Liver (tissue), 9 donors: ENCODE results near the gene PIGH. TPM values are rescaled to one million over a fixed set of nuclear protein-coding genes. Genes with fewer than 3 reads are reported as not detected.

Experiments used
- DNase-seq: peaks from one replicate; pipeline ENCODE4 v3.0.0-alpha.2; 2017; ENCODE audit warnings: low spot score
- H3K27ac ChIP-seq, 2 donors: one replicate each; pipeline ENCODE4 v1.7.0; 2013; ENCODE audit warnings: inconsistent platforms in 2 of 2, low read length in 2 of 2, control low read depth in 1 of 2, low read depth in 1 of 2, mild to moderate bottlenecking in 1 of 2
- H3K27me3 ChIP-seq, 4 donors: one replicate each; pipeline versions ENCODE4 v1.6.1 to v1.7.0; 2013; ENCODE audit warnings: low read length in 3 of 4, inconsistent platforms in 1 of 4, mild to moderate bottlenecking in 1 of 4, moderate library complexity in 1 of 4; ENCODE audit not compliant: control insufficient read depth in 4 of 4, insufficient read depth in 4 of 4
- H3K36me3 ChIP-seq, 4 donors: one replicate each; pipeline versions ENCODE4 v1.6.1 to v1.7.0; 2013; ENCODE audit warnings: low read length in 3 of 4, mild to moderate bottlenecking in 3 of 4, low read depth in 1 of 4, moderate library complexity in 1 of 4; ENCODE audit not compliant: control insufficient read depth in 4 of 4, insufficient read depth in 3 of 4
- H3K4me1 ChIP-seq, 4 donors: one replicate each; pipeline versions ENCODE4 v1.6.1 to v1.7.0; 2013; ENCODE audit warnings: low read length in 3 of 4, mild to moderate bottlenecking in 3 of 4, moderate library complexity in 1 of 4; ENCODE audit not compliant: control insufficient read depth in 4 of 4, insufficient read depth in 4 of 4
- H3K4me3 ChIP-seq, 3 donors: one replicate each; pipeline versions ENCODE4 v1.6.1 to v1.7.0; 2013; ENCODE audit warnings: low read length in 3 of 3, control low read depth in 1 of 3, low read depth in 1 of 3, mild to moderate bottlenecking in 1 of 3
- H3K9ac ChIP-seq, 2 donors: one replicate each; pipeline ENCODE4 v1.7.0; 2013; ENCODE audit warnings: low read length in 2 of 2, mild to moderate bottlenecking in 2 of 2, moderate library complexity in 2 of 2, control low read depth in 1 of 2, low read depth in 1 of 2
- H3K9me3 ChIP-seq, 4 donors: one replicate each; pipeline versions ENCODE4 v1.6.1 to v1.7.0; 2013; ENCODE audit warnings: low read length in 3 of 4; ENCODE audit not compliant: control insufficient read depth in 4 of 4
- FOXA2 ChIP-seq: IDR thresholded peaks from 2 replicates; pipeline ENCODE4 v1.6.1; 2016; ENCODE audit warnings: antibody characterized with exemption
- HNF4A ChIP-seq, 2 donors: conservative IDR thresholded peaks; 2 replicates each; pipeline ENCODE4 v1.6.1; 2016; ENCODE audit warnings: antibody characterized with exemption in 2 of 2, mild to moderate bottlenecking in 2 of 2
- HNF4G ChIP-seq: IDR thresholded peaks from 2 replicates; pipeline ENCODE4 v1.6.1; 2016; ENCODE audit warnings: antibody characterized with exemption
- RAD21 ChIP-seq, 2 donors: IDR thresholded peaks; 2 replicates each; pipeline ENCODE4 v1.6.1; 2016; ENCODE audit warnings: antibody characterized with exemption in 2 of 2, mild to moderate bottlenecking in 2 of 2
- RXRA ChIP-seq, 2 donors: IDR thresholded peaks; 2 replicates each; pipeline ENCODE4 v1.6.1; 2017 to 2018; ENCODE audit warnings: antibody characterized with exemption in 2 of 2, mild to moderate bottlenecking in 1 of 2
- SP1 ChIP-seq: IDR thresholded peaks from 2 replicates; pipeline ENCODE4 v1.6.1; 2018; ENCODE audit warnings: antibody characterized with exemption, mild to moderate bottlenecking
- TAF1 ChIP-seq: conservative IDR thresholded peaks from 2 replicates; pipeline ENCODE4 v1.6.1; 2016; ENCODE audit warnings: antibody characterized with exemption, mild to moderate bottlenecking
- WGBS: extraction: QIAGEN DNeasy Blood & Tissue Kit; methylation state at CpG from one replicate; pipeline ENCODE4 v1.1.7; 2013; 5-methylcytosine and 5-hydroxymethylcytosine counted together
- polyA plus RNA-seq, 2 donors: library from polyadenylated mRNA; stranded (reverse) in 1 of 2; unstranded in 1 of 2; fragments of 200-250 nt in 1 of 2; fragments of >200 nt in 1 of 2; fragmentation: Nextera tagmentation in 1 of 2; extraction: Ambion mirVana in 1 of 2; gene quantifications; one replicate each; pipeline versions ENCODE4 v1.2.1 to v1.2.3, GENCODE V29; 2013 to 2015
- total RNA-seq, 2 donors: library from RNA; depleted of rRNA; stranded (reverse); fragments of >200 nt; gene quantifications; one replicate each; pipeline ENCODE4 v1.2.3, GENCODE V29; 2014
- TF ChIP-seq, protein P1 (sequence below): IDR thresholded peaks from 2 replicates; pipeline ENCODE4 v1.6.1; 2016; ENCODE audit warnings: antibody characterized with exemption, mild to moderate bottlenecking
- TF ChIP-seq, protein P2 (sequence below): fragments of 150-350 bp; IDR thresholded peaks from 2 replicates; pipeline ENCODE4 v1.5.1; 2017; ENCODE audit warnings: improper control_type of control experiment, low read depth, low read length; ENCODE audit not compliant: missing input control
- TF ChIP-seq, protein P3 (sequence below): IDR thresholded peaks from 2 replicates; pipeline ENCODE4 v1.6.1; 2016; ENCODE audit warnings: antibody characterized with exemption
- TF ChIP-seq, protein P4 (sequence below): IDR thresholded peaks from 2 replicates; pipeline ENCODE4 v1.6.1; 2016; ENCODE audit warnings: antibody characterized with exemption
- donor health status: healthy.
- donor health status: healthy.
- donor health status: healthy.
- donor health status: healthy.
- donor health status: healthy.

The PIGH gene
- total and polyA plus RNA-seq, 4 donors: 14.2 to 36.1 (median 21.7) TPM

DNA sequence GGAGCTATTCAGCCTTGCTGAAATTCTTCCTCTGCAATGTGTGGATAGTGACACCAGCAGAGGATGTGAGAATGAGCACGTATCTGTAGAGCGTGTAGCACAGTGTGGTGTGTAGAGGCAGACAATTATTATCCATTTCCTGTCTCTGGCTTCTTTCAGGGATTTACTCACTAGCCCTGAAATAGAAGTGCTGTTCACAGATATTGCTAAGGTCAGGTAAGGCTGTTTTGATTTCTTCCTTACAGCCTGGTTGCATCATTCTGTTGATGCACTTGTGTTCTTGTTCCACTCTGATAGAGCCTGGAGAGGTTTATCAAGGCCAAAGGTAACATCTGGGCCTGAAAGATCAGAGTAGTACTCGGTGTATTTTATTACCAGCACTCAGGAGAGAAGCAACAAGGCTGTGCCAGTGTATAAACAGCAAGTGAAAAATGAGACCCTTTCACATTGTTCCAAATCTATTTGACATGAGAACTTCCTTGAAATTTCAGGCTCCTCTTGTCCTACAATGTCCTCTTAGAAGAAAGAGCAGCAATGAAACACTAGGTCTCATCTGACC is 36.4 kb upstream of the PIGH start:
- H3K4me3 ChIP-seq: no peak overlapping the region
- 78% methylated on average over 3 of the region's 3 CpGs for WGBS

DNA sequence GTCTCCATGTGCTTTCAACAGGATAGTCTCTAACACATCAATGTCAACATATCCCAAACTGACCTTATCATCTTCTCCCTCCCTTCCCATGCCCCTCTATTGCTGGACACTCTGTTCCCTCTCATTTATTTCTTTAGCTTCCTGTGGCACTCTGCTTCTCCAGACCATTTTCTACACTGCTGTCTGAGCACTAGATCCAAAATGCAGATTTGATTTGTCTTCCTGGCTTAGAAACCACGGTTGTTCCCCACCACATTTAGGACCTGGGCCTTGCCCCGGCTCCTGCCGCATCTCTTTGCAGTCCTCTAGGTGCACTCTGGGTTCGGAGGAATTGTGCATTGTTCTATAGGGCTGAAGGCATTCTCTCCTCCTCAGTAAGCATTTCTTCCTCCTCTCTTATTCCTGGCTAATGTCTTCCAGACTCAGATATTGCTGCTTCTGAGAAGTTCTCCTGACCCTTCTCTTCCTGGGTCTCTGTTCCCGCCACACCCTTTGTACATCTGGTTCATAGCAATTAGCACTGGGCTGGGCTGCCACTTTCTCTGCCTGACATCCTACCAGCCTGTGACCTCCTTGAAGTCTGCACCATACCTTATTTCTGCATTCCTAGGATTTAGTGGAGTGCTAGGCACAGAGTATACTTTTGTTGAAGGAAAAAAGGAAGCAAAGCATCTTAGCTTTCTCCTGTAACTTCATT is 33.5 kb upstream of the PIGH start:
- DNase-seq: no peak
- 93% methylated on average over 5 of the region's 5 CpGs for WGBS
- H3K27ac ChIP-seq: no peak overlapping the region

More for the DNA sequence above, 36.4 kb upstream of the PIGH start:
- TF ChIP-seq HNF4G (no peak), RAD21 (IDR thresholded peaks at IDR 0.05) (no peak), FOXA2 (no peak), SP1 (peak; percentile 9), TAF1 (no peak), RXRA (IDR thresholded peaks at IDR 0.05) (peak in 1 of 2 donors; percentile 32), HNF4A (conservative IDR thresholded peaks at IDR 0.05) (peak in 1 of 2 donors; percentile 9)
- TF ChIP-seq, protein P1, sequence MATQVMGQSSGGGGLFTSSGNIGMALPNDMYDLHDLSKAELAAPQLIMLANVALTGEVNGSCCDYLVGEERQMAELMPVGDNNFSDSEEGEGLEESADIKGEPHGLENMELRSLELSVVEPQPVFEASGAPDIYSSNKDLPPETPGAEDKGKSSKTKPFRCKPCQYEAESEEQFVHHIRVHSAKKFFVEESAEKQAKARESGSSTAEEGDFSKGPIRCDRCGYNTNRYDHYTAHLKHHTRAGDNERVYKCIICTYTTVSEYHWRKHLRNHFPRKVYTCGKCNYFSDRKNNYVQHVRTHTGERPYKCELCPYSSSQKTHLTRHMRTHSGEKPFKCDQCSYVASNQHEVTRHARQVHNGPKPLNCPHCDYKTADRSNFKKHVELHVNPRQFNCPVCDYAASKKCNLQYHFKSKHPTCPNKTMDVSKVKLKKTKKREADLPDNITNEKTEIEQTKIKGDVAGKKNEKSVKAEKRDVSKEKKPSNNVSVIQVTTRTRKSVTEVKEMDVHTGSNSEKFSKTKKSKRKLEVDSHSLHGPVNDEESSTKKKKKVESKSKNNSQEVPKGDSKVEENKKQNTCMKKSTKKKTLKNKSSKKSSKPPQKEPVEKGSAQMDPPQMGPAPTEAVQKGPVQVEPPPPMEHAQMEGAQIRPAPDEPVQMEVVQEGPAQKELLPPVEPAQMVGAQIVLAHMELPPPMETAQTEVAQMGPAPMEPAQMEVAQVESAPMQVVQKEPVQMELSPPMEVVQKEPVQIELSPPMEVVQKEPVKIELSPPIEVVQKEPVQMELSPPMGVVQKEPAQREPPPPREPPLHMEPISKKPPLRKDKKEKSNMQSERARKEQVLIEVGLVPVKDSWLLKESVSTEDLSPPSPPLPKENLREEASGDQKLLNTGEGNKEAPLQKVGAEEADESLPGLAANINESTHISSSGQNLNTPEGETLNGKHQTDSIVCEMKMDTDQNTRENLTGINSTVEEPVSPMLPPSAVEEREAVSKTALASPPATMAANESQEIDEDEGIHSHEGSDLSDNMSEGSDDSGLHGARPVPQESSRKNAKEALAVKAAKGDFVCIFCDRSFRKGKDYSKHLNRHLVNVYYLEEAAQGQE: no peak
- no peaks in the 10 kb centered on the region for H3K36me3 ChIP-seq
- H3K27me3 ChIP-seq: no peaks in the 10 kb centered on the region
- H3K27ac ChIP-seq: no peak overlapping the region
- H3K9me3 ChIP-seq: no peaks in the 10 kb centered on the region
- no peak for DNase-seq
- no peak overlapping the region for H3K9ac ChIP-seq
- no peaks in the 10 kb centered on the region for H3K4me1 ChIP-seq

More for the DNA sequence above, 33.5 kb upstream of the PIGH start:
- no peak overlapping the region for H3K4me3 ChIP-seq
- H3K36me3 ChIP-seq: no peaks in the 10 kb centered on the region
- TF ChIP-seq, protein P1: no peak
- TF ChIP-seq, protein P2, sequence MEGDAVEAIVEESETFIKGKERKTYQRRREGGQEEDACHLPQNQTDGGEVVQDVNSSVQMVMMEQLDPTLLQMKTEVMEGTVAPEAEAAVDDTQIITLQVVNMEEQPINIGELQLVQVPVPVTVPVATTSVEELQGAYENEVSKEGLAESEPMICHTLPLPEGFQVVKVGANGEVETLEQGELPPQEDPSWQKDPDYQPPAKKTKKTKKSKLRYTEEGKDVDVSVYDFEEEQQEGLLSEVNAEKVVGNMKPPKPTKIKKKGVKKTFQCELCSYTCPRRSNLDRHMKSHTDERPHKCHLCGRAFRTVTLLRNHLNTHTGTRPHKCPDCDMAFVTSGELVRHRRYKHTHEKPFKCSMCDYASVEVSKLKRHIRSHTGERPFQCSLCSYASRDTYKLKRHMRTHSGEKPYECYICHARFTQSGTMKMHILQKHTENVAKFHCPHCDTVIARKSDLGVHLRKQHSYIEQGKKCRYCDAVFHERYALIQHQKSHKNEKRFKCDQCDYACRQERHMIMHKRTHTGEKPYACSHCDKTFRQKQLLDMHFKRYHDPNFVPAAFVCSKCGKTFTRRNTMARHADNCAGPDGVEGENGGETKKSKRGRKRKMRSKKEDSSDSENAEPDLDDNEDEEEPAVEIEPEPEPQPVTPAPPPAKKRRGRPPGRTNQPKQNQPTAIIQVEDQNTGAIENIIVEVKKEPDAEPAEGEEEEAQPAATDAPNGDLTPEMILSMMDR: no peak
- TF ChIP-seq, protein P3, sequence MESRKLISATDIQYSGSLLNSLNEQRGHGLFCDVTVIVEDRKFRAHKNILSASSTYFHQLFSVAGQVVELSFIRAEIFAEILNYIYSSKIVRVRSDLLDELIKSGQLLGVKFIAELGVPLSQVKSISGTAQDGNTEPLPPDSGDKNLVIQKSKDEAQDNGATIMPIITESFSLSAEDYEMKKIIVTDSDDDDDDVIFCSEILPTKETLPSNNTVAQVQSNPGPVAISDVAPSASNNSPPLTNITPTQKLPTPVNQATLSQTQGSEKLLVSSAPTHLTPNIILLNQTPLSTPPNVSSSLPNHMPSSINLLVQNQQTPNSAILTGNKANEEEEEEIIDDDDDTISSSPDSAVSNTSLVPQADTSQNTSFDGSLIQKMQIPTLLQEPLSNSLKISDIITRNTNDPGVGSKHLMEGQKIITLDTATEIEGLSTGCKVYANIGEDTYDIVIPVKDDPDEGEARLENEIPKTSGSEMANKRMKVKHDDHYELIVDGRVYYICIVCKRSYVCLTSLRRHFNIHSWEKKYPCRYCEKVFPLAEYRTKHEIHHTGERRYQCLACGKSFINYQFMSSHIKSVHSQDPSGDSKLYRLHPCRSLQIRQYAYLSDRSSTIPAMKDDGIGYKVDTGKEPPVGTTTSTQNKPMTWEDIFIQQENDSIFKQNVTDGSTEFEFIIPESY: no peak
- TF ChIP-seq, protein P4, sequence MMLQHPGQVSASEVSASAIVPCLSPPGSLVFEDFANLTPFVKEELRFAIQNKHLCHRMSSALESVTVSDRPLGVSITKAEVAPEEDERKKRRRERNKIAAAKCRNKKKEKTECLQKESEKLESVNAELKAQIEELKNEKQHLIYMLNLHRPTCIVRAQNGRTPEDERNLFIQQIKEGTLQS: no peak
- no peak overlapping the region for H3K9ac ChIP-seq
- H3K9me3 ChIP-seq: no peaks in the 10 kb centered on the region
- no peaks in the 10 kb centered on the region for H3K4me1 ChIP-seq
- H3K27me3 ChIP-seq: no peaks in the 10 kb centered on the region
